K562 (cell line): Measurements from ENCODE around the gene ANKRD45. TPM values are rescaled to one million over a fixed set of nuclear protein-coding genes. Genes with fewer than 3 reads are reported as not detected.

Experiments
- ATAC-seq: fragments of 200-7000 bp; cut with Tn5 transposase; 3 replicates; pipeline ENCODE4 v1.9.1; 2020; ENCODE audit warnings: moderate library complexity
- BruUV-seq: library from RNA; stranded (reverse); fragments of 400-500 nt; replicated peaks from 2 replicates; lab custom pipeline; 2021; lab: Mats Ljungman, UMichigan
- CTCF ChIA-PET: fragments of 300-600 bp; formaldehyde crosslinking; extraction: SDS; loops from one replicate; lab custom pipeline; 2021; ENCODE audit warnings: low intra/inter-chr PET ratio; lab: Yijun Ruan, JAX
- POLR2A ChIA-PET: fragments of 300-600, 350-650 bp; sonication (Branson Sonifier 250); formaldehyde crosslinking; extraction: SDS; loops from one replicate; lab custom pipeline; 2021; ENCODE audit warnings: antibody characterized with exemption, inconsistent platforms; lab: Yijun Ruan, JAX
- DNase-seq, 4 experiments: peaks; one replicate each; pipeline versions ENCODE4 v3.0.0 to v3.0.0-alpha.2; 2011 to 2018; ENCODE audit warnings: low spot score in 3 of 4, mixed read lengths in 3 of 4; ENCODE audit errors: extremely low read depth in 1 of 4
- FAIRE-seq: peaks from 2 replicates; lab custom pipeline; 2011; peaks lifted over from hg19 to GRCh38; lab: Jason Lieb, UNC
- H2AFZ ChIP-seq: 2 replicates; pipeline ENCODE4 v1.6.0; 2011; ENCODE audit warnings: low read depth, low read length, control low read depth, inconsistent platforms
- H3K27ac ChIP-seq: fragments of 200-600 bp; 3 replicates; pipeline ENCODE4 v1.8.0; 2011; ENCODE audit warnings: low read depth, mild to moderate bottlenecking, control low read depth, inconsistent platforms, low read length, moderate library complexity, mixed read lengths; ENCODE audit errors: extremely low read depth
- H3K27me3 ChIP-seq, 2 experiments: fragments of 300-600 bp in 1 of 2; 2 replicates in 1 of 2; 3 replicates in 1 of 2; pipeline versions ENCODE4 v1.6.0 to v1.8.0; 2011; ENCODE audit warnings: inconsistent platforms in 2 of 2, low read length in 2 of 2, mild to moderate bottlenecking in 1 of 2, mixed read lengths in 1 of 2, moderate library complexity in 1 of 2; ENCODE audit not compliant: control insufficient read depth in 2 of 2, insufficient read depth in 2 of 2
- H3K36me3 ChIP-seq: fragments of 300-600 bp; 3 replicates; pipeline ENCODE4 v1.8.0; 2011; ENCODE audit warnings: mild to moderate bottlenecking, low read length, inconsistent platforms; ENCODE audit not compliant: control insufficient read depth, insufficient read depth
- H3K4me1 ChIP-seq, 2 experiments: fragments of 200-600 bp in 1 of 2; replicated peaks in 1 of 2; 2 replicates in 1 of 2; 3 replicates in 1 of 2; pipeline versions ENCODE4 v1.5.1 to v1.8.0; 2011; ENCODE audit warnings: inconsistent platforms in 2 of 2, low read length in 2 of 2, mild to moderate bottlenecking in 1 of 2, mixed read lengths in 1 of 2, moderate library complexity in 1 of 2; ENCODE audit not compliant: control insufficient read depth in 2 of 2, insufficient read depth in 2 of 2
- H3K4me2 ChIP-seq: 2 replicates; pipeline ENCODE4 v1.6.1; 2011; ENCODE audit warnings: low read length, control low read depth, inconsistent platforms, mixed read lengths; ENCODE audit not compliant: insufficient read depth
- H3K4me3 ChIP-seq: fragments of 200-600 bp; sonication (generic), shearing (Covaris generic); 2 replicates; pipeline ENCODE4 v1.5.1; 2016; ENCODE audit warnings: control low read depth, inconsistent platforms
- H3K79me2 ChIP-seq: fragments of 200-600 bp; 3 replicates; pipeline ENCODE4 v1.8.0; 2011; ENCODE audit warnings: low read length, inconsistent platforms; ENCODE audit not compliant: control insufficient read depth, insufficient read depth
- H3K9ac ChIP-seq, 2 experiments: 2 replicates each; pipeline versions ENCODE4 v1.6.0 to v1.6.1; 2011; ENCODE audit warnings: low read depth in 2 of 2, low read length in 2 of 2, control low read depth in 1 of 2, inconsistent platforms in 1 of 2, mild to moderate bottlenecking in 1 of 2, mixed read lengths in 1 of 2; ENCODE audit not compliant: insufficient read depth in 1 of 2
- H3K9me1 ChIP-seq: one replicate; pipeline ENCODE4 v1.6.0; 2011; ENCODE audit warnings: inconsistent platforms, mild to moderate bottlenecking, low read length, moderate library complexity; ENCODE audit not compliant: control insufficient read depth, insufficient read depth
- H3K9me3 ChIP-seq: replicated peaks from 2 replicates; pipeline ENCODE4 v1.5.1; 2011; ENCODE audit warnings: low read depth, low read length, inconsistent platforms; ENCODE audit not compliant: control insufficient read depth, insufficient read depth
- H4K20me1 ChIP-seq: replicated peaks from 2 replicates; pipeline ENCODE4 v1.6.1; 2011; ENCODE audit warnings: low read length, inconsistent platforms, mixed read lengths; ENCODE audit not compliant: control insufficient read depth, insufficient read depth
- ATF1 ChIP-seq, 2 experiments: fragments of 450-650 bp in 1 of 2; IDR thresholded peaks; 2 replicates each; pipeline ENCODE4 v1.6.1; 2016; ENCODE audit warnings: missing compliant biosample characterization in 1 of 2, missing genetic modification characterization in 1 of 2
- C11orf30 ChIP-seq: fragments of 450-650 bp; IDR thresholded peaks from 2 replicates; pipeline ENCODE4 v1.6.1; 2016; ENCODE audit warnings: low read depth, mild to moderate bottlenecking
- CREM ChIP-seq: IDR thresholded peaks from 2 replicates; pipeline ENCODE4 v1.6.1; 2014; ENCODE audit warnings: antibody characterized with exemption, low read depth
- E2F4 ChIP-seq: sonication (generic); formaldehyde crosslinking; IDR thresholded peaks from 2 replicates; pipeline ENCODE4 v1.8.0; 2022; ENCODE audit warnings: mild to moderate bottlenecking, low read depth, missing genetic modification reagents
- MAFF ChIP-seq: IDR thresholded peaks from 2 replicates; pipeline ENCODE4 v1.6.1; 2012; ENCODE audit warnings: low read length, improper control_type of control experiment
- MAFG ChIP-seq: fragments of 450-650 bp; conservative IDR thresholded peaks from 2 replicates; pipeline ENCODE4 v1.6.1; 2016; ENCODE audit warnings: missing genetic modification characterization, missing compliant biosample characterization
- MAFK ChIP-seq: IDR thresholded peaks from 2 replicates; pipeline ENCODE4 v1.6.1; 2011; ENCODE audit warnings: low read length, improper control_type of control experiment
- NFE2 ChIP-seq: IDR thresholded peaks from 2 replicates; pipeline ENCODE4 v1.6.1; 2014; ENCODE audit warnings: antibody characterized with exemption, low read depth
- VEZF1 ChIP-seq: fragments of 200-800 bp; sonication (Bioruptor generic); IDR thresholded peaks from 2 replicates; pipeline ENCODE4 v1.6.1; 2017; ENCODE audit warnings: missing genetic modification characterization, missing compliant biosample characterization
- ZNF316 ChIP-seq: fragments of 450-650 bp; IDR thresholded peaks from 2 replicates; pipeline ENCODE4 v1.6.1; 2016
- ZNF586 ChIP-seq: fragments of 450-650 bp; formaldehyde crosslinking; conservative IDR thresholded peaks from 2 replicates; pipeline ENCODE4 v1.4.0; 2020; ENCODE audit warnings: mild to moderate bottlenecking, moderate library complexity
- ZNF668 ChIP-seq: fragments of 250-450 bp; sonication (Bioruptor Pico); IDR thresholded peaks from 2 replicates; pipeline ENCODE4 v1.8.0; 2022; ENCODE audit warnings: mild to moderate bottlenecking, inconsistent platforms
- WGBS: fragments of 100-300 bp; shearing (Covaris generic); methylation state at CpG from one replicate; pipeline ENCODE4 v1.1.6; 2016; ENCODE audit warnings: low coverage, mixed read lengths; ENCODE audit not compliant: insufficient coverage; ENCODE audit errors: missing lambda C conversion rate; 5-methylcytosine and 5-hydroxymethylcytosine counted together
- in situ Hi-C: fragments of 300-500 bp; cut with MboI; formaldehyde crosslinking; loops from 4 replicates; pipeline ENCODE4 v1.15.0; 2018; ENCODE audit warnings: inconsistent platforms, mixed read lengths
- intact Hi-C: fragments of 100-400 bp; cut with micrococcal nuclease; formaldehyde crosslinking; loops from 2 replicates; pipeline ENCODE4 v1.14.2; 2022
- polyA plus RNA-seq, 8 experiments: library from polyadenylated mRNA; depleted of rRNA in 4 of 8; stranded (reverse) in 5 of 8; unstranded in 3 of 8; fragments of >200 nt; fragmentation: Nextera tagmentation in 2 of 8; fragmentation: Illumina TruSeq in 1 of 8; extraction: Ambion mirVana in 2 of 8; extraction: Trizol in 1 of 8; gene quantifications; 2 replicates each; pipeline versions ENCODE4 v1.2.1 to v1.2.3, GENCODE V29; 2011 to 2014; ENCODE audit warnings: inconsistent platforms in 1 of 8, missing spikeins in 1 of 8
- total RNA-seq, 7 experiments: library from RNA; depleted of rRNA in 6 of 7; stranded (reverse); fragments of >200 nt in 6 of 7; fragmentation: Illumina TruSeq in 2 of 7; extraction: Trizol in 2 of 7; gene quantifications; 2 replicates each; pipeline versions ENCODE4 v1.2.1 to v1.2.3, GENCODE V29; 2011 to 2021; ENCODE audit warnings: low replicate concordance in 1 of 7
- TF ChIP-seq, protein P1 (sequence below), 2 experiments: fragments of 450-650 bp in 1 of 2; sonication (generic) in 1 of 2; formaldehyde crosslinking in 1 of 2; IDR thresholded peaks in 1 of 2; conservative IDR thresholded peaks in 1 of 2; 2 replicates each; pipeline versions ENCODE4 v1.6.1 to v1.8.1; 2016 to 2023; ENCODE audit warnings: mild to moderate bottlenecking in 2 of 2, moderate library complexity in 2 of 2, inconsistent platforms in 1 of 2, missing genetic modification reagents in 1 of 2

ANKRD45 gene
- total and polyA plus RNA-seq, 9 of the 15 experiments (the other 6 are each of a cell fraction or from before 2014, with no cell fraction given), result 0.10 to 0.30 (median 0.11) TPM; not detected in 2

DNA sequence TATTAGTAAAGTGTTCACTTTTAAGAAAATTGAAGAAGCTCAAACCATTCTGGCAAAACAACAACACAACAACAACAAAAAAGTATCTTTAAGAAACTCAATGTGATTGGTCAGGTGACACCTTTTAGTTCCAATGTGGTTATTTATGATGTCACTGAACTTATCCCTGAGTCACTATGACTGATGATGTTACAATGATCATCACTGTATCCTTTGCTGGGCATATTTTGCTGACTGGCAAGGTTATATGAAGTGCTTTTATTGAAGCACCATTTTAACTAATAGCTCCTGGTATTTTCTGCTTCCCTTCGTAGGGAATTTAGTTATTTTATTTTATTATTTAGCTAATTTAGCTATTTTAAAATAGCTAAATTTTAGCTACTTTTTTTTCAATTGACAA is 34.5 kb downstream of the ANKRD45 start, which contains the start of gene TEX50:
TEX50 (plus strand) TSS at position 223 of the 400 bp plus-strand sequence. CDS start 184 bp downstream, outside the sequence.
- H3K9me1 ChIP-seq, result no peaks in the 10 kb centered on the region
- ChIA-PET POLR2A (interaction anchor here (0.8 to 1.2 kb wide), 4 partner anchors 9 to 80 kb away, joined by 3 to 4 read pairs (median 3); partner anchors contain the start of gene KLHL20), CTCF (no interaction called here)
- no peak within 1 kb of the TSS for H3K9ac ChIP-seq
- no peaks in the 10 kb centered on the region for H3K36me3 ChIP-seq
- no peak within 1 kb of the TSS for H2AFZ ChIP-seq
- H3K4me3 ChIP-seq, result no peak within 1 kb of the TSS
- H4K20me1 ChIP-seq, result no peaks in the 10 kb centered on the region
- no peaks in the 10 kb centered on the region; the same call in 1 of the 2 replicates for H3K9me3 ChIP-seq
- no peaks in the 10 kb centered on the region for H3K27me3 ChIP-seq
- BruUV-seq, result no TSS peak
- ATAC-seq (no peak), FAIRE-seq (no peak), DNase-seq (no peak)
- TF ChIP-seq VEZF1 (CRISPR knock-in tag) (no peak), CREM (peak; percentile 29; the same call in 1 of the 2 replicates), MAFK (peak; percentile 68; the same call in 1 of the 2 replicates), C11orf30 (peak; percentile 88), ZNF316 (peak; percentile 93), ZNF668 (no peak), ZNF586 (CRISPR knock-in tag) (no peak), MAFF (peak; percentile 69), E2F4 (CRISPR knock-in tag) (no peak), NFE2 (peak; percentile 51), MAFG (tag) (peak; percentile 90), ATF1 (CRISPR knock-in tag; IDR thresholded peaks at IDR 0.05) (no peak), ATF1 (tag; IDR thresholded peaks at IDR 0.05) (peak; percentile 32; the same call in 1 of the 2 replicates)
- TF ChIP-seq, protein P1, sequence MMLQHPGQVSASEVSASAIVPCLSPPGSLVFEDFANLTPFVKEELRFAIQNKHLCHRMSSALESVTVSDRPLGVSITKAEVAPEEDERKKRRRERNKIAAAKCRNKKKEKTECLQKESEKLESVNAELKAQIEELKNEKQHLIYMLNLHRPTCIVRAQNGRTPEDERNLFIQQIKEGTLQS (IDR thresholded peaks at IDR 0.05), result peak; percentile 75
- TF ChIP-seq, protein P1 (CRISPR knock-in tag; conservative IDR thresholded peaks at IDR 0.05), result no peak
- WGBS, result 13% methylated on average over 1 of the region's 1 CpG
- H3K4me1 ChIP-seq, result peaks cover 0 to 3% of the 10 kb centered on the region in 2 experiments; a peak in 1 of 5 replicates
- no peak within 1 kb of the TSS for H3K27ac ChIP-seq
- in situ Hi-C loops (no loop called here), intact Hi-C loops (no loop called here)
- H3K4me2 ChIP-seq, result no peak within 1 kb of the TSS
- no peaks in the 10 kb centered on the region for H3K79me2 ChIP-seq
